DOHH2 (cell line): ENCODE measurements around the gene ZBTB11.

Experiments used
- CTCF ChIP-seq: fragments of 200-600 bp; sonication (generic); IDR thresholded peaks from one replicate; pipeline ENCODE4 v1.5.1; 2014; ENCODE audit warnings: antibody characterized with exemption, mild to moderate bottlenecking, low read depth, low read length; ENCODE audit not compliant: poor library complexity, severe bottlenecking
- EZH2phosphoT487 ChIP-seq: fragments of 200-600 bp; sonication (generic); IDR thresholded peaks from 2 replicates; pipeline ENCODE4 v1.6.1; 2017; ENCODE audit warnings: borderline replicate concordance, mild to moderate bottlenecking, antibody characterized with exemption, low read length, moderate library complexity, mixed read lengths

- TF ChIP-seq CTCF (no peak), EZH2phosphoT487 (no peak)
These were observed 16.2 kb downstream of the ZBTB11 start for GRCh38 chr3:101660714-101661113.
